NCI-H446 treated with DMSO at 0.1 percent for 48 hours (cell line): ENCODE data around the gene DCPS.
"Not testable (repeated sequence)": the region's sequence is repeated elsewhere in the genome, so short reads cannot be mapped to it uniquely, and the experiment has no call there.

Experiments used
- DNase-seq: peaks from one replicate; lab custom pipeline; 2025; lab: John Stamatoyannopoulos, UW

The DCPS gene

GRCh38 chr11:126383339-126384335 lies 79.8 kb downstream of the DCPS start:
- DNase-seq = no peak

- DNase-seq = no peak
These were observed 80.7 kb downstream of the DCPS start for GRCh38 chr11:126384449-126385070.

GRCh38 chr11:126385991-126386728 lies 82.3 kb downstream of the DCPS start:
- no peak for DNase-seq

- not testable (repeated sequence) for DNase-seq
These were observed 82.8 kb downstream of the DCPS start for GRCh38 chr11:126386729-126387071.

- DNase-seq = no peak
These were observed 84.0 kb downstream of the DCPS start for GRCh38 chr11:126387857-126388256.

- DNase-seq = no peak
These were observed 86.5 kb downstream of the DCPS start for GRCh38 chr11:126390272-126390867.

GRCh38 chr11:126391286-126391954 lies 87.6 kb downstream of the DCPS start:
- DNase-seq = no peak

GRCh38 chr11:126391970-126392632 lies 88.2 kb downstream of the DCPS start:
- DNase-seq = peak; percentile 87

GRCh38 chr11:126392633-126393013 lies 88.8 kb downstream of the DCPS start:
- peak; percentile 66 for DNase-seq

- no peak for DNase-seq
These were observed 89.3 kb downstream of the DCPS start for GRCh38 chr11:126393143-126393542.

- DNase-seq = no peak
These were observed 90.2 kb downstream of the DCPS start for GRCh38 chr11:126394036-126394435.

- DNase-seq = not testable (repeated sequence)
These were observed 90.8 kb downstream of the DCPS start for GRCh38 chr11:126394634-126395072.
